ENCODE data around the gene PRRC1.

Gene PRRC1

GRCh38 chr5:127582773-127583370 is 65.4 kb downstream of the PRRC1 start:
- no peak for DNase-seq

- DNase-seq, result no peak
These were observed 66.4 kb downstream of the PRRC1 start for GRCh38 chr5:127583866-127584265.

GRCh38 chr5:127585661-127586060 is 68.2 kb downstream of the PRRC1 start:
- no peak for DNase-seq

- DNase-seq, result no peak
These were observed 68.8 kb downstream of the PRRC1 start for GRCh38 chr5:127586066-127586770.

GRCh38 chr5:127586811-127587210 is 69.4 kb downstream of the PRRC1 start:
- DNase-seq, result no peak

- no peak for DNase-seq
These were observed 69.9 kb downstream of the PRRC1 start for GRCh38 chr5:127587246-127587917.

- DNase-seq, result no peak
These were observed 70.9 kb downstream of the PRRC1 start for GRCh38 chr5:127588368-127588767.

GRCh38 chr5:127589309-127590030 is 72.0 kb downstream of the PRRC1 start:
- DNase-seq, result no peak

- DNase-seq, result no peak
These were observed 72.8 kb downstream of the PRRC1 start for GRCh38 chr5:127590156-127590722.

- DNase-seq, result peak; percentile 8
These were observed 78.3 kb downstream of the PRRC1 start for GRCh38 chr5:127595484-127596368.

- DNase-seq, result no peak
These were observed 79.1 kb downstream of the PRRC1 start for GRCh38 chr5:127596501-127596900.

GRCh38 chr5:127599320-127599719 is 81.9 kb downstream of the PRRC1 start:
- DNase-seq, result no peak

- no peak for DNase-seq
These were observed 82.4 kb downstream of the PRRC1 start for GRCh38 chr5:127599847-127600246.

GRCh38 chr5:127601111-127601510 is 83.7 kb downstream of the PRRC1 start:
- no peak for DNase-seq

GRCh38 chr5:127601601-127602000 is 84.2 kb downstream of the PRRC1 start:
- no peak for DNase-seq

GRCh38 chr5:127602481-127602880 is 85.0 kb downstream of the PRRC1 start:
- no peak for DNase-seq

GRCh38 chr5:127602896-127603844 is 85.7 kb downstream of the PRRC1 start:
- DNase-seq, result no peak
